Stimulated activated CD8-positive, alpha-beta memory T cell treated with anti-CD3 and anti-CD28 coated beads, Interleukin-2, amount 100 ng/mL, for 48 hours (primary cell): ENCODE measurements around the gene IFT172.
"Not testable (repeated sequence)": the region's sequence is repeated elsewhere in the genome, so short reads cannot be mapped to it uniquely, and the experiment has no call there.

Experiments used
- DNase-seq, 2 donors: peaks; one replicate each; pipeline ENCODE4 v3.0.0-alpha.2; 2020; ENCODE audit warnings: low read depth in 2 of 2

Gene IFT172

DNA sequence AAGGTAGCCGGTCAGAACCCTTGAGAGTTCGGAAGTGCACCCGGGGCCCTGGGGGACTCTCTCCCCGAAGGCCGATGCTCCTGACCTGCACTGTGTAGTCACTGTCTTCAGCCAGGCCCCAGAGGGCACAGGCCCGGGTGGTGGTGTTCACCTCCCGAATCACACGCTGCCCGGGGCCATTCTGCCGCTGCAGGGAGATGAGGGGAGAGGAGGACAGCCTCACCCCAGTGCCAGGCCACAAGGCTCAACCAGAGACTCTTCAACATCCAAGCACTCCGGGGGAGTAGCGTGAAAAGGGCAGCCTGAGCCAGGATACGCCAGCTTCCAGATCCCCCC is 4.4 kb upstream of the IFT172 start:
- DNase-seq, result no peak

DNA sequence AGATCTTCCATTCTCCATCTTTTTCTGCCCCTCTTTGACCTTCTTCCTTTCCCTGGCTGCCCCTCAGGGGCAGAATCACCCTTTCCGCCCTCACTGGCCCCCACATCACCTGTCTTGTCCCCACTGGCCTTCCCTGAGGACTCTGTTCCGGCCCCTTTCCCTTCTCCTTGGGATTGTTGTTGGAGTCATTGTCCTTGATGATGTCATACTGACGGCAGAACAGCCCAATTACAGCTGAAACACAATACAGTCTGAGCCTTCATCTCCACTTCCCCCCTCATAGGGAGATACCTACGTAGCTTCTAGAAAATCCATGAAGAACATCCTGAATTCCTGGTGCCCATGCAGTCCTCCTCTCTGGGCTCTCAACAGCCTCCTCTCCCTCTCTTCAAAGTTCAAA is 3.0 kb upstream of the IFT172 start:
- no peak for DNase-seq

DNA sequence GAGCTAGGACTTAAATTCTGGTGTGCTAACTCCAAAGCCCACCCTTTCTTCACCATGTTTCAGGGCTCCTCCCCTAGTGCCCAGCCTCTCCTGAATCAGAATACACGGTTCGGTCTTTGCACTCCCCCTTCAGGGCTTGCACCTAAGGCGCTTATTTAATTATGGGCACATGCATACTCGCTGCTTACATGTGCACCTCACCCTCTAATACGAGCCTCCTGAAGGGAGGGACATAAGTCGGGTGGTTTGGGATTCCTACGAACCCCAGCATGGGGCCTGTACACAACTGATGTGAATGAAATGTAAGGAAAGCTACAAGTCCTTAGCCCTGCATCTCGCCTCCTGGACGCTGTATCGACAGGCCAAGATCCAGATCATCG is 435 bp downstream of the IFT172 start:
- DNase-seq, result no peak

DNA sequence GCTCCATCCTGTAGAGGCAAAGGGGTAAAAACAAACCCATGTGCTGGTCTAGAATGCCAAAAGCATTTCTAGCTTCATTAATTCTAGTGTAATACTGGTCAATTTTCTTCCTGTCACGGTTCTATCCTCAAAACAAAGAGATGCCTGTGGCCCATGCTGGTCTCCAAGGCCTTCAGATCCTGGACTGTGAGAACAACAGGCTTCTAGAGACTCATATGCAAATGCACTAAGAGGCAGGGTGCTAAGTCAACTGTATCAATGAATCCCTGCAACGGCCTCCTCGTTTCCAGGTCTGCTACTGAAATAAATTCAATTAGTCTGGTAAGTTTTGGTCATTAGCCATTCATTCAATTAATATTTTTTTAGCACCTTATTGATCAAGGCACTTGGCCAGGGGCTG is 4.0 kb downstream of the IFT172 start:
- DNase-seq, result no peak

DNA sequence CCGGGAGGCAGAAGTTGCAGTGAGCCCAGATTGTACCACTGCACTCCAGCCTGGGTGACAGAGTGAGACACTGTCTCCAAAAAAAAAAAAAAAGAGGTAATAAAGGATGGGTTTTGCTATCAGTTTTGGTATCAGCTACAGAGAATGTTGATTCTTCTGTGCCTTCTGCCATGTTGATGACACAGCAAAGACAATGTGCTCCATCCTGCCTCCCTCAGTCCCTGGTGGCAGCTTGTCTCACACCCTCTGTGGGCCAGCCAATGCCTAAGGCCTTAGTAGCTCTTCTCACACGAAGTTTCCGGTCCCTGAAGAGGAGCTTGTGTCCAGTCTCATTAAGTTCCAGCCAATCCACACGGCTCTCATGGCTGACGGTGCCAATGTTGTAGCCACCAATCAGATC is 17.6 kb downstream of the IFT172 start:
- no peak for DNase-seq

DNA sequence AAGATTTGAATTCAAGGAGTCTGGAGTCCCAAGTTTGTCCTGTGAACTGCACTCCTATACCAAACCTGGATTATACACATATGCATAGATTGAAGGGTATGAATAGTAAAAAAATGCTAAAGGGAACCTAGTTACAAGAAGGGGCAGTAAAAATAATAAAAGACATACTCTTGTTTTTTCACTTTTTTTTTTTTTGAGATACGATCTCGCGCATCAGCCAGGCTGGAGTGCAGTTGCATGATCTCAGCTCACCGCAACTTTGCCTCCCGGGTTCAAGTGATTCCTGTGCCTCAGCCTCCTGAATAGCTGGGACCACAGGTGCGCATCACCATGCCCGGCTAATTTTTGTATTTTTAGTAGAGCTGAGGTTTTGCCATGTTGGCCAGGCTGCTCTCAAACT is 25.1 kb downstream of the IFT172 start:
- DNase-seq, result no peak

DNA sequence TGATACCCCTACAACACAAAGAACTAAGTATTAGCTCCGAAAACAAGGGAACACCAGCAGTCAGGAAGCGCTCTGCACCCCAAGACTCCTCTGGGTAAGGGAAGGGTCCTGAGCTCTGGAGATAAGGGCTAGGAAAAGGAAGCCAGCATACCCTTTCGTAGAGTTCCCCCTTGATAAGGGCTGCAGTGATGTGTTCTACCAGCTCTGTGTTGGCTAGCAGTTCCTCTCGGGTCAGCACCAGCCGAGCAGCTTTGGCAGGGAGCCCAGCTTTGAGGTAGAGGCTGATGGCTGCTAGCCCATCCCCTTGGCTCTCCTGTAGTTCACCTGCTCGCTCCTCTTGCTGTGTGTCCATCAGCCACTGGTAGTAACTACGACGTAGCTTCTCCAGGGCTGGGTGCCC is 28.4 kb downstream of the IFT172 start:
- no peak for DNase-seq

DNA sequence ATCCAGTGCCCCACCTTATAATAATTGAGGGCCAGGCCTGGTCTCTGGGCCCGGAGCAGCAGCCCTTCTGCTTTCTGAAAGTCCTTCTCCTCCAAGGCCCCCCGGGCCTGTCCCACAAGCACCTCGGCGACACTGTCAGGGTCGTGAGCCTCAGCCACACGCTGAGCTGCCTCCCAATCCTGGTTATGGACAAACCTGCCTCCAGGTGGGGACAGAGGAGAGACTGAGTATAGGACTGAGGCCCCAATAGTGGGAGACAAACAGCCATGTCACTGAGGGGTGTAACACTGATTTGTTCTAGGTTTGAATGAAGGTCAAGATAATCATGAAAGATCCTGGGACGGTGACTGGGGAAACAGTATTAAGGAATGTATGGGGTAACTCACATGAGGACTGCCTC is 35.6 kb downstream of the IFT172 start:
- no peak for DNase-seq

DNA sequence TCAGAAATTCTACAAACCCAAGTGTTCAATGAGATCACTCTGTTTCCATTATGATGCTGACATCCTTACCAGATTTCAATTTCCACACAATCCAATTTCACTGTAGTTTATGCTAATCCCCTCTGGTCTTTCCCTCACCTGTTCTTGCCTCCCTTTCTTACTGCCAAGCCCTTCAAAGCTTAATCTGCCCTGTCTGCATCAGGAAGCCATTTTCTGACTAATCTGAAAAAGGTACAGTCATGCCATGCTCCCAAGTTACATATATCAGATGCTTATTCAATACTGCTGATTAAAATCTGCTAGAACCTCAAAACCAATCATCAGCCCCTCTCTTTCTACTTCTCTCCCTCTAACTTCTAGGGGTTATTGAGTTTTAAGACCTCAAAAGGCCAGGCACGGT is 38.4 kb downstream of the IFT172 start:
- no peak for DNase-seq

DNA sequence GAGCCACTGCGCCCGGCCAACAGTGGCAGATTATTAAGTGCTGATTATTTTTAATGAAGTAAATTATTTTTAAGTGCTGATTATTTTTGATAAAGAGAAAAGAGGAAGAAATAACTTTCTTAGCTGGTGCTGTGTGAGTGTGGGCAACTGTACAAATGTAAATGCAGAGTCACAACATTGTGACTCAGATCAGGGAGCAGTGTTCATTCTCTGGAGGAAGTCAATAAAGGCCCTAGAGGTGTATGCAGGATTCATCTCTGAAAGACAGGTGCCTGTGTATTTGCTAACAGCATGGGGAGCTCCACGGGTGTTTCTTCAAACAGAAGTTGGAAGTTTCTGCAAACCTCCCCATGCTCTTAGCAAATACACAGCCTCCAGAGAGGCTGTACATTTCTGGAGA is 41.2 kb downstream of the IFT172 start:
- DNase-seq, result no peak

DNA sequence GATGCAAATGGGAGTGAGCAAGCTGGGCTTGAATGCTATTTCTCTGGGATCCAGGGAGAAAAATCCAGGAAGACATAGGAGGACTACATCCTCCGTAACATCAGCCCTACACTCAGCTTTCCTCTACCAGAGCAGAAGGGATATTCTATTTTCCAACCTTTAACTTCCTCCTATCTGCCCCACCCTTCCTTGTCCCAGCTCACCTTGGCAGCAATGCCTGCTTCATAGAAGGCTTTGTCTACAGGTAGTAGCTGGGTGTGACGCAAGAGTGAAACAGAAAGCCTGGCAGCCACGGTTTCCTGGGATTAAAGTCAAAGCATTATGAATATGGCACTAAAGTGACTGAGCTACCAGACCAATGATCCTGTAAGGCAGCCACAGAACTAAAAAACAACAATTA is 43.5 kb downstream of the IFT172 start:
- no peak for DNase-seq

DNA sequence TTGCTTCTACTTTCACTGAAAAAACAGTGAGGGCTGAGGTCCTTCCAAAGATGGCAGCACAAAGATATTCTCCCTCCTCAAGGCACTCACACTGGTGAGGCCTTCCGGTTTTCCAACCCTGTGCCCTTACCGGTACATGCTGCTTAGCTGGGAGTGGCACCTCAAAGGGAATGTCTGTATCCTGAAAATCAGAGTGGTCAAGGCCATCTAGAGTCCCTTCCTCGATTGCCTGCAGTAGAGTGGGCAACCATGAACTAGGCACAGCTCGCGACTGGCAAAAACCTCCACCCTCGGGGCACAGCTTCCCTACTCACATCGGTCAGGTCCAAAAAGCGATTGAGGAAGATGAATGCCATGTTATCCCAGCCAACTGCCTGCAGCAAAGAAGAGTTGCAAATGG is 43.9 kb downstream of the IFT172 start:
- no peak for DNase-seq

DNA sequence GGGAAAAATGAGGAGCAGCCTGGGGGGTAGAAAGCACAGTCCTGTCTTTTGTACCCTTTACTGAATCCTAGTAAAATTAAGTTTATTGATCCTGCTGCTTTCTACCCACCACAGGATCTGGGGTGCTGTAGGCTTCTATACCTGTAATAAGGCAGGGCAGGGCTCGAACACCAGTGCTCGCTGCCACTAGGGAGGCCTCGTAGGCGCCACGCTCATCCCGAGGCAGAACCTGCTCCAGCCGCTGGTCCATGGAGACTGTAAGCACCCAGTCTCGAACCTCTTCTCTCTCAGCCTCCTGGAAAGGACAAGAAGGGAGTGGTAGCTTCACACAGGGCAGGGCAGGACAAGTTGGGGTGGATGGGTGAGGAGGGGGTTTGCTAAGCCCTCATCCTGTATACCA is 44.4 kb downstream of the IFT172 start:
- DNase-seq, result no peak

DNA sequence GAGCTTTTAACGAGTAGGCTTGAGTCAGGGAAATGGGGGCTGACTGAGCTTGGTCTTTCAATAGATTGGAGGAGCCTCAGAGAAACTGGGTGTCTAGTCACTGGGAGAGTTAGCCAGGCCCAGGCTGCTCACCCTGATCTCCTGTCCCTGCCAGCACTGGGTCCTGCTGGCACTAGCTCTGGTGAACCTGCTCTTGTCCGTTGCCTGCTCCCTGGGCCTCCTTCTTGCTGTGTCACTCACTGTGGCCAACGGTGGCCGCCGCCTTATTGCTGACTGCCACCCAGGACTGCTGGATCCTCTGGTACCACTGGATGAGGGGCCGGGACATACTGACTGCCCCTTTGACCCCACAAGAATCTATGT is 46.6 kb downstream of the IFT172 start:
- no peak for DNase-seq

DNA sequence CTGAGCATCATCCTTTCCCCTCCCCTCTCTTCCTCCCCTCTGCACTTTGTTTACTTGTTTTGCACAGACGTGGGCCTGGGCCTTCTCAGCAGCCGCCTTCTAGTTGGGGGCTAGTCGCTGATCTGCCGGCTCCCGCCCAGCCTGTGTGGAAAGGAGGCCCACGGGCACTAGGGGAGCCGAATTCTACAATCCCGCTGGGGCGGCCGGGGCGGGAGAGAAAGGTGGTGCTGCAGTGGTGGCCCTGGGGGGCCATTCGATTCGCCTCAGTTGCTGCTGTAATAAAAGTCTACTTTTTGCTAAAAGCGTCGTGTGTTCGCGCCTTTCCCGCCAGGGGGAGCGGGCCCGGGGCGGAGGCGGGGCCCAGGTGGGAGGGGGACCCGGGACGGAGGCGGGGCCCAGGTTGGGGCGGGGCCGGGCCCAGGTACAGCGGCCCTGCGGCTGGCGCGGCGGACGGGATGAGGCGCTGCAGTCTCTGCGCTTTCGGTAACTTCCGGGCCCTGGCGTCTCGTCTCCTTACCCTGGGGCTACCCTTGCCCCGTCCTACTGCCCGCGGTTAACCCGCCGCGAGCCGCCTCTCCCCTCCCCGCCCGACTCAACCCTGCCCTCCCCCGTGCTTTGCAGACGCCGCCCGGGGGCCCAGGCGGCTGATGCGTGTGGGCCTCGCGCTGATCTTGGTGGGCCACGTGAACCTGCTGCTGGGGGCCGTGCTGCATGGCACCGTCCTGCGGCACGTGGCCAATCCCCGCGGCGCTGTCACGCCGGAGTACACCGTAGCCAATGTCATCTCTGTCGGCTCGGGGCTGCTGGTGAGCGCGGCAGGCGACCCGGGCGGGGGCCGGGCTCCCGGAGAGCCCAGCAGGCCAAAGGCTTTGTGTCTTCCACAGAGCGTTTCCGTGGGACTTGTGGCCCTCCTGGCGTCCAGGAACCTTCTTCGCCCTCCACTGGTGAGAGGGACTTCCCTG is 47.3 kb downstream of the IFT172 start, which contains the start of gene KRTCAP3:
Gene KRTCAP3 (plus strand): TSS at position 424 of the 962 bp plus-strand sequence. CDS start 32 bp downstream, at position 456.
- peak in 1 of 2 donors; percentile 20 for DNase-seq

DNA sequence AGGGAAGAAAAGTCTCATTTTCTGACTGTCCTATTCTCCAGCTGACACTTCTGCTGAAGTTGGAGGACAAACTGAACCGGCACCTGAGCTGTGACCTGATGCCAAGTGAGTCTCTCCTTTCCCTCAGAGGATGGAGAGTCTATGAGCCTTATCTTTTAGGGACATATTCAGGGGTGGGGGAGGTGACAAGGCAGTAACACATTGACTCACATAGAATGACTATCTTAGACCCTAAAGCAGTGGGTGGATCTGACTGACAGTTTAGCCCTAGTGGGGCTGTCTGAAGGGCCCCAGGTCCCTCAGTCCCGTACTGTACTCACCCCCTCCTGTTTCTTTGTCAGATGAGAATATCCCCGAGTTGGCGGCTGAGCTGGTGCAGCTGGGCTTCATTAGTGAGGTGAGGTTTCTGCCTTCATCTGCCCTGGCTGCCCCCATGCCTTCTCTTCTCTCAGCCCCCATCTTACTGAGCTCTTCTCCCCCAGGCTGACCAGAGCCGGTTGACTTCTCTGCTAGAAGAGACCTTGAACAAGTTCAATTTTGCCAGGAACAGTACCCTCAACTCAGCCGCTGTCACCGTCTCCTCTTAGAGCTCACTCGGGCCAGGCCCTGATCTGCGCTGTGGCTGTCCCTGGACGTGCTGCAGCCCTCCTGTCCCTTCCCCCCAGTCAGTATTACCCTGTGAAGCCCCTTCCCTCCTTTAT is 48.2 kb downstream of the IFT172 start:
- no peak for DNase-seq

DNA sequence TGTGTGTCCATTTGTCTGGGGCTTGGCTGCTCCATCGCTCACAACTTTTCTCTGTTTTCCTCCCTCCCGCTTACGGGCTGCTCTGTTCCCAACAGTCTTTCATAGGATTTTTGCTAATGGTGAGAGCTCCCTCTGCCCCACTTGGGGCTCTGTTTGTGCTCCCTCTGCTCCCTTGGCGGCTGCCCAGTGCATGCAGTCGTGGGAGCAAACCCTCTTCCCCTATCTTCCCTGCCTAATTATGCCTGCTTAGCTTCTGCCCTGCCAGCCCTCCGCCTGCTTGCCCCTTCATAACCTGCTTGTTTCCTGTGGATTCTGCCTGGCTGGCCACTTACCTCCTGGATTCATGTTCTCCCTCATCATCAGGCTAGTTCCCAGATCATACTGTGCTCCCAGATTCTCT is 53.9 kb downstream of the IFT172 start:
- DNase-seq, result no peak

DNA sequence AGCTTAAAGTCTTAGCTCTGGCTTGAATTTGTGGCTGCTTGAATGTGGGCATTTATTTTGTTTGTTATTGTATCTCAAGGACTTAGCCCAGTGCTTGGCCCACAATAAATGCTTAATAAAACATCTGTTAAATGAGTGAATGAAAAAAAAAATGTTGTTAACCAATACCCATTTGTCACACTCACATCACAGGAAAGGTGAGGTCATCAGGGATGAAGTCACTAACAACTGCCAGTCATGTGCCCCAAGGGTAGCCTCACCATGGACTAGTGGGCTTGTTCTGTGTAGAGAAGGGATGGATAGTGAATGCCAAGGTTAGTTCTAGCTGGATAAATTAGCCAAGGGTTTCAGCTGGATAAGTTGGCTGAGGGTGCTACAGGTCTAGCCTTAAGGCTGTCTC is 58.1 kb downstream of the IFT172 start:
- DNase-seq, result no peak

DNA sequence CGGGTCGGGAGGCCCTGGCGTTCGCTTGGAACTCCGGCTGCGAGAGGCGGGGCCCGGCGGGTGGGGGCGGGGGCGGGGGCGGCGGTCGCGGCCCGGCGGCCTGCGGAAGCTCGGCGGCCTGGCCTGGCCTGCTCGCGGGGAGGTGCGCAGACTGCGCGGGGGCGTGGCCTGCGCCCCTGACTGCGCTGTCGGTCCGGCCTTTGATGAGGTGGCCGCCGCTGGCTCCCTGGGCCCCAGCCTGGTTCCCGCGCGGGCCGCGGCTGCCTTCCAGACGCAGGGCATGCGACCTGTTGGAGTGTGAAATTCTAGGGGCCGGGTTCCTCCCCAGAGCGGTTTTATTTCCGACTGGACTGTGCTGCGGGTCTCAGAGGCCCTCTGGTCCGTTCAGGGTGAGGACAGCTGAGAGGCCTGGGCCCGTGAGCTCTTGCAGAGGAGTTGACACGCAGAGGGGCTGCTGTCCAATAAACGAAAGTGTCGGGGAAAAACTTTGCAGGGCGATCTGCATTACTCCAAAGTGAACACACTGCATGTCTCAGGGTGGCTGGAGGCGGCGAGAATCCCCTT is 60.5 kb downstream of the IFT172 start:
- DNase-seq, result peak; percentile 74 to 76

DNA sequence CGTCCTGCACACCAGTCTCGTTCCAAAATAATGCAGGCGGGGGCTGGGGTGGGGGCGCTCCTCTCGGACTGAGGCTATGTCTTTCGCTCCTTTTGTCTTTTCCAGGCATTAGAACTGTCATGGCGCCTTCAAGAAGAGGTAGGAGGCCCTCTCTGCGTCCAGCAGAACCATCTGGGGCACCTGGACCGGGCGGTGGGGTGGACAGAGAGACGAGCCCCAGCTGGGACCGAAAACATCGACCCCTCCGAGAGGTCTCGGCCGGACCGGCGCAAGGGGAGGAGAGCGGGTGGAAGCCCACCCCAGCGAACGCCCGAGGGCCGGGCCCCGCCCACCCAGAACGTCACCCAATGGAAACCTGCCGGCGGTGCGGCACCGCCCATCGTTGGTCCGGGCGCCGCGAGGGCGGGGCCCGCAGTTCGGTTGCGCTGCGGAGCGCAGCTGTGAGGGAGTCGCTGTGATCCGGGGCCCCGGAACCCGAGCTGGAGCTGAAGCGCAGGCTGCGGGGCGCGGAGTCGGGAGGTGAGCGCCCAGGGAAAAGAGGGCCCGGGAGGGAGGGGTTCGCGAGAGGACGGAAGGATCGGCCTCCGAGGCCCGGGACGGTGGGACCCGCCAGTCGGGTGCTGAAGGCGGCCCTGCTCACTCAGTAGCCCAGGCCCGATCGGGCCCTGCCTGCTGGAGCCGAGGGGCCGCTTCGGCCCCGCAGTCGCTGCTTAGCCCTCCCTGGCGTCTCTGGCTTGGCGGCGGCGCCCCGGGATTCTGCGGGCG is 61.1 kb downstream of the IFT172 start, which contains the start of gene NRBP1:
Gene NRBP1 (plus strand): TSS at position 419 of the 765 bp plus-strand sequence. CDS start 4,643 bp downstream, outside the sequence.
- DNase-seq, result peak; percentile 89 to 91

DNA sequence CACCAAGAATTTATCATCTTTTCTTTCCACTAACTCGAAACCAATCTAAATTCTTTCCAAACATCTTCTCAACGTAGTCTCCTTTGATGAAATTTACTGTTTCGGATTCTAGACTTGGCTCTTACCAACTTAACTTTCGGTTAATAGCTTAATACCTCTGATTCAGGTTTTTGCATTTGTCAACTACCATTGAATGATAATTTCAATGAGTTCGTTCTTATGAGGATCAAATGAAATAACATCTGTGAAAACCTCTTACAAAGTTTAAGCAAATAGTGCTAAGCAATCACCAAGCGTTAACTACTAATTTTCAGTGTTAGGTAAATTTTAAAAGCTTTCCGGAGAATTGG is 61.7 kb downstream of the IFT172 start:
- DNase-seq, result no peak

DNA sequence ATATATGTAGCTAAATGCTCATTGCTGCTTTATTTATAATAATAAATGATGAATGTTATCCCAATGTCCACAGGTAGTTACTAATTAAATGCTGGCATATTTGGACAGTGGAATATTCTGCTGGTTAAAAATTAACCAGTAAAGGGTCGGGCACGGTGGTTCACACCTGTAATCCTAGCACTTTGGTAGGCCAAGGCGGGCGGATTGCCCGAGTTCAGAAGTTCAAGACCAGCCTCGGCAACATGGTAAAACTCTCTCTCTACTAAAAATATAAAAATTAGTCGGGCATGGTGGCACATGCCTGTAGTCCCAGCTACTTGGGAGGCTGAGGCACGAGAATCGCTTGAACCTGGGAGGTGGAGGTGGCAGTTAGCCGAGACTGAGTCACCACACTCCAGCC is 64.5 kb downstream of the IFT172 start:
- DNase-seq, result not testable (repeated sequence)
